ENCODE data around the gene SLFN5.
"Not testable (repeated sequence)": the region's sequence is repeated elsewhere in the genome, so short reads cannot be mapped to it uniquely, and the experiment has no call there.

SLFN5 gene

GRCh38 chr17:35242805-35243560 lies at the start of gene SLFN5:
SLFN5 (plus strand) TSS chr17:35243072; CDS start chr17:35258691, 15,619 bp downstream.
- peak; percentile 93 for DNase-seq

- DNase-seq = not testable (repeated sequence)
Measured at GRCh38 chr17:35194001-35194400, 48.9 kb upstream of the SLFN5 start, which contains the start of gene SLC35G3. SLC35G3 (minus strand) TSS chr17:35194393; CDS start chr17:35194307, 86 bp downstream.

GRCh38 chr17:35195062-35195461 lies 47.8 kb upstream of the SLFN5 start:
- not testable (repeated sequence) for DNase-seq

GRCh38 chr17:35202582-35202981 lies 40.3 kb upstream of the SLFN5 start:
- not testable (repeated sequence) for DNase-seq

- no peak for DNase-seq
Measured at GRCh38 chr17:35210741-35211140, 32.1 kb upstream of the SLFN5 start.

- no peak for DNase-seq
Measured at GRCh38 chr17:35212668-35213067, 30.2 kb upstream of the SLFN5 start.

DNA sequence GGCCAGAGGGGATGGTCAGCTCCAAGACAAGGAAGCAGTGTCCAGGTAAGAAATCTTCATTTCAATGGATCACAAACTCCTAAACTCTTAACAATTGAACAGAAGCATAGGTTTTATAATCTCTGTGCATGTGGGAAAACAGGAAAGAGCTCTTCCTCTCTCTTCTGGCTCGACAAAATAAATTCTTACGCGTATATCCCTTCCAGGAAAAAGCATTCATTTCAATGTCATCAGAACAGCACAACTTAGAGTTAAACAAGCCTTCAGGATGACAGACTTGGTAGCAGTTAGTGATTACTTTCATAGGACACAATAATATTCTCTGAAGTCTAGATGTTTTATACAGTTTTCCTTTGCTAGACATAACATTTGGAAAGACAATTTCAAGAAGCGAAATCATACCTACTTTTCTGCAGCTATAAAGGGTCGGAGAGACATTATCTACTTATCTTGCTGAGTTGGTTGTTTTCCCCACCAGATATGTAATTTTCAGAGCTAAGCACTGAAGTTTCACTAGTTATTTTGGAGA lies 29.4 kb upstream of the SLFN5 start:
- DNase-seq = no peak

GRCh38 chr17:35214192-35214591 lies 28.7 kb upstream of the SLFN5 start:
- DNase-seq = no peak

GRCh38 chr17:35214631-35215273 lies 28.1 kb upstream of the SLFN5 start:
- DNase-seq = peak; percentile 39

- DNase-seq = no peak
Measured at GRCh38 chr17:35217107-35217506, 25.8 kb upstream of the SLFN5 start.

DNA sequence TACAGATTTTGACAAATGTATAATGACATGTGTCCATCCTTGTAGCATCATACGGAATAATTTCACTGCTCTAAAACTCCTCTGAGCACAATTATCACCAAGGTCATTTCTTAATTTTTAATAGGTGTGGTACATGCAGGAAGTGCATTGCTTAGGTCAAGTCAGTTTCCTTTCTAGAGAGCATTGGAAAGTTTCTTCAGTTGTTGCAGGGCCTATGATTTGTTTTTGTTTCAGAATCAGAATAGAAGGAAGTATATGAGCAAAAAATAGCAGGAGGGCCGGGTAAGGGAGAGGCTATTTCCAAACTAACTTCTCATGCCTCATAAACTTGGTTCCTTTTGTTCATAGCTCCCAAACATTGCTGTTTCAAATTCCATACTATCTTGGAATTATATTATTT lies 24.0 kb upstream of the SLFN5 start:
- no peak for DNase-seq

- DNase-seq = no peak
Measured at GRCh38 chr17:35222452-35222851, 20.4 kb upstream of the SLFN5 start.

GRCh38 chr17:35224436-35224835 lies 18.4 kb upstream of the SLFN5 start:
- no peak for DNase-seq

DNA sequence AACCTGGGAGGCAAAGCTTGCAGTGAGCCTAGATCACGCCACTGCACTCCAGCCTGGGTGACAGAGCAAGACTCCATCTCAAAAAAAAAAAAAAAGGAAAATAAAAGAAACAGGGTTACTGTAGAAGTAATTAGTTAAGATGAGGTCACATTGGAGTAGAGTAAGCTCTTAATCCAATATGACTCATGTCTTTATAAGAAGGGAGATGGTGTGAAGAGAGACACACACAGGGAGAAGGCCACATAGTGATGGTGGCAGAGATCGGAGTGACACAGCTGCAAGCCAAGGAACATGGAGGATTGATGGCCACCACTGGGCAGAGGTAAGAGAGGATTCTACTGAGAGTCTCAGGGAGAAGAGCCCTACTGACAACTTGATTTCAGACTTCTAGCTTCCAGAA lies 15.3 kb upstream of the SLFN5 start:
- DNase-seq = no peak

- no peak for DNase-seq
Measured at GRCh38 chr17:35229638-35230037, 13.2 kb upstream of the SLFN5 start.

GRCh38 chr17:35234315-35234714 lies 8.6 kb upstream of the SLFN5 start:
- DNase-seq = not testable (repeated sequence)

DNA sequence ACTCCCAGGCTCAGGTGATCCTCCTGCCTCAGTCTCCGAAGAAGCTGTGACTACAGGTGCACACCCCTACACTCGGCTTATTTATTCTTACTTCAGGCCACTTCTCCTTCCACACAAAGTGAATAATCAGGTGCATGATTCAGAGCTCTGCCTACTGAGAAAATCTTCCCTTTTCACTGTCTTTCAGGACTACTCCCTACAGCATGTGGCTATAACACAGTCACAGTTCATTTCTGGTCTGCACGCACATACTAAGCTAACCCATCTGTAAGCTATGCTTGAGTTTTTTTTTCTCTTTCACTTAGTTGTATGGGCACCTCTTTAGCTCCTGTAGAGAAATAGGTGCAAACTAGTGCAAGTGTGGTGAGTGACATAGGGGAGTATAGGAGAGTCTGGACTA lies 7.6 kb upstream of the SLFN5 start:
- DNase-seq = no peak

DNA sequence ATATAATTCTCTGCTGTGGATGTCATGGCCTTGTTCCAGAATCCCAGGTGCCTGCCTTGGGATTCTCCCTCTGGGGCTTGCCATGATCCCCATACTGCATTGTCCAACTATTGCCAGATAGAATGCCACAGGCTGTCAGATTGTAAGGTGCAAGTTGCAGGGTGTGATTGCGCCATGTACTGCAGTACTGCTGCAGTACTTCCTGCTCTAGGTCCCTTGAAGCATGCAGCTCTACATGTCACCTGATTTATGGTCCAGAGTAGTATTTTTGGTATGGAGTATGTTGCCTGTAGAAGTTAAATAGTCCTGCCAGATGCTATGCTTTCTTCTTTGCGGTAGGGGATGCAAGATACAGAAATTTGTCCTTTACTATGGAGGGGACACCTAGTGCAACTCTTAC lies 7.0 kb upstream of the SLFN5 start:
- no peak for DNase-seq

GRCh38 chr17:35236821-35237220 lies 6.1 kb upstream of the SLFN5 start:
- DNase-seq = no peak

GRCh38 chr17:35238821-35239220 lies 4.1 kb upstream of the SLFN5 start:
- no peak for DNase-seq

GRCh38 chr17:35239823-35240222 lies 3.0 kb upstream of the SLFN5 start:
- DNase-seq = no peak

DNA sequence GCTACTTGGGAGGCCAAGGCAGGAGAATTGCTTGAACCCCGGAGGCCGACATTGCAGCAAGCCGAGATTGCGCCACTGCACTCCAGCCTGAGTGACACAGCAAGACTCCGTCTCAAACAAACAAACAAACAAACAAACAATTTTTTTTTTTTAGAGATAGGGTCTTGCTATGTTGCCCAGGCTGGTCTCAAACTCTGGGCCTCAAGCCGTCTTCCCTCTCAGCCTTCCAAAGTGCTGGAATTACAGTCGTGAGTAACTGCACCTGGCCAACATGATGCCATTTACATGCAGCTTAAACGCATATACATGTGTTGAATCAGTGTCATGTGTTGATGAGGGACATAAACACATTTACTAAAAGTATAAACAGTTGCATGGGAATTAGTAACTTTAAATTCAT lies 2.0 kb upstream of the SLFN5 start:
- no peak for DNase-seq

DNA sequence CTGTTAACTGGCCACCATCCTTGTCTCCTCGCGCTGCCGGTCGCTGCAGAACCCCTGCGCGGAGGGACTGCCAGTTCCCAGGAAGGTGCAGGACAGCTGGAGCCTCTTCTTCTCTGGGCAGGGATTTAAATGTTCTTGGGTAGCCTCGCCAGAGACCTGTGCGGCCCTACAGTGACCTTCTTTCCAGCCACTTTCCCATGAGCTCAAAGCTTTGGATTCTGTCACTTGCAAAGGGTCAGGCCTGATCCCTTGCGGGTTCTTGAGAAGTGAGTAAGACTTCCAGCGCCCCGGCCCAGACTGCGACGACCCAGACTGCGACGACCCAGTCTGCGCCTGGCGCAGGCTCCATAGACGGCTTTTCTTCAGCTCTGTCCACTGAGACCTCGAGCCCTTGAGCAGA lies 1.4 kb upstream of the SLFN5 start:
- peak; percentile 53 for DNase-seq

DNA sequence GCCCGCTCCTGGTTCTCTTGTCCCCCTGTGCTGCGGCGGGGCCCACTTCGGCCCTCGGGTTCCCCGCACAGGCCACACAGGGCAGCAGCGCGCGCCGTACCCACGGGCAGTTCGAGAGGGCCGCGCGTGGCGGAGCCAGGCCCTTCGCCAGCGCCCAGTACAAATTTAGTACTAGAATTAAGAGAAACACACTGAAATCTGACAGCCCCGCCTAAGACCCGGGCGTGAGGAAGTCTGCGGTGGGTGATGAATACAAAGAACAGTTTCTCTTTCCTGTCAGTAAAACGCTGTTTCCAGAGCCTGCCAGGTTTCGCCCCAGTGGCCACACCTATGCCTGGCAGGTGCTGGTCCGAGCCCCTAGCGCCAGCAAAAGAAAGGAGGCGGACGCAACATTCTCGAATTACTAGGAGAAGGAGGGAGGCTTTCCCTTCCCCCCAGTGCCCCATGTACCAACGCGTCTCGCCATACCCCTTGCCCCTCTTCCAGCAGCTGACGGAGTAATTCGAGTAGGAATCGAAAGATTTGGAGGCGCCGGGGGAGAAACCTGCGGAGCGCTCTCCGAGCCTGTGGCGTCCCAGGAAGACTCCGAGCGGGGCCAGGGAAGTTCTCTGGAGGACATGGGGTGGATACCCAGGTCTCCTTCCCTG lies 591 bp upstream of the SLFN5 start:
- peak; percentile 80 for DNase-seq
